Measurements from ENCODE around the gene MYOM1.
"Not testable (repeated sequence)": the region's sequence is repeated elsewhere in the genome, so short reads cannot be mapped to it uniquely, and the experiment has no call there.

DNA sequence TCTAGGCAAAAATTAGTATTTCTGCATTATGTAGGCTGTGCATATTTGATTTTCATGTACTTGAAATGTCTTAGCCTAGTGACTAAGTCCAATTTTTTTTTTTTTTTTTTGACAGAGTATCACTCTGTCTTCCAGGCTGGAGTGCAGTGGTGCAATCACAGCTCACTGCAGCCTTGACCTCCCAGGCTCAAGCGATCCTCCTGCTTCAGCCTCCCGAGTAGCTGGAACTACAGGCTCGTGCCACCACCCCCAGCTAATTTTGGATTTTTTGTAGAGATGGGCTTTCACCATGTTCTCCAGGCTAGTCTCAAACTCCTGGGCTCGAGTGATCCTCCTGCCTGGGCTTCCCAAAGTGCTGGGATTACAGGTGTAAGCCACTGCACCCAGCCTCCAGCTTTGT lies 156.0 kb downstream of the MYOM1 start:
- not testable (repeated sequence) for TF ChIP-seq CTCF (IDR thresholded peaks at IDR 0.05); EP300 (IDR thresholded peaks at IDR 0.05); POLR2A (IDR thresholded peaks at IDR 0.05; ENCODE audit: low read depth); POLR2AphosphoS5 (IDR thresholded peaks at IDR 0.05)

Data from esophagus muscularis mucosa (tissue), 4 donors.